LNCAP (cell line): ENCODE data around the gene ABHD4.

Experiments used
- TF ChIP-seq, protein P1 (sequence below): fragments of 450-650 bp; IDR thresholded peaks from 2 replicates; pipeline ENCODE4 v1.5.1; 2017; ENCODE audit warnings: mild to moderate bottlenecking

ABHD4 gene, protein sequence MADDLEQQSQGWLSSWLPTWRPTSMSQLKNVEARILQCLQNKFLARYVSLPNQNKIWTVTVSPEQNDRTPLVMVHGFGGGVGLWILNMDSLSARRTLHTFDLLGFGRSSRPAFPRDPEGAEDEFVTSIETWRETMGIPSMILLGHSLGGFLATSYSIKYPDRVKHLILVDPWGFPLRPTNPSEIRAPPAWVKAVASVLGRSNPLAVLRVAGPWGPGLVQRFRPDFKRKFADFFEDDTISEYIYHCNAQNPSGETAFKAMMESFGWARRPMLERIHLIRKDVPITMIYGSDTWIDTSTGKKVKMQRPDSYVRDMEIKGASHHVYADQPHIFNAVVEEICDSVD

DNA sequence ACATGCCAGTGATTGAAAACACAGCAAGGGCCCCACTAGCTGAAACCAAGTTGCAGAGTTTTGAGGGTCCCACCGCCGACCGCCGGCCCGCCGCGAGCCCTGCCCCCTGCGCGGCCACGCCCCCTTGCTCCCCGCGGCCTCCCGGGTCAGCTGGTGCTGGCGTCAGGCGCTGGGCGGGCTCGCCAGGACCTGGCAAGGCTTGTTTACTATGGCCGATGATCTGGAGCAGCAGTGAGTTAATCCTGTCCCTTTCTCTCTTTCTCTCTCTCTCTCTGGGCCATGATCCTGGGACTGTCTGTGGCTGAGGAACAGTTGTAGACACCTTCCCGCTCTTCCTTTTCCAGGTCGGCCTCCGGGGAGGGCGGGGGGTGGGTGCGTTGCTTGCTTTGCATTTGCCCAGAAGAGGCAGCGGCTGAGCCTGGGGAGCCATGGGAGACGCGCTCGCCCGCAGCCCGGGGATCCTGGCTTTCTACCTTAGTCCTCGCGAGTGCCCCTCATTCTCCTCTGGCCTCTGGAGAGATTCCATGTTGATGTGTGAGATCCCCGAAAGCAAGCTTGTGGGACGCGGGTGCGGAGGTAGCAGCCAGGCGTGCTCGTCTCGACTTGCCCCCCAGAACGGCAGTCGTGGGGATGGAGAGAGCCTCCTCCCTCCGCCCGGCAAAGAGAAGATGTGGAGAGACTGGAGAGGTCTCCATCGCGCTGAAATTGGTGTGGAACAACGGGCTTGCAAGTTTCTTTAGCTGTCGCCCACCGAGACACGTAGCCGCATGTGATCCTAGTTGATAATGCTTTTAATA is at the start of gene ABHD4:
Gene ABHD4 (plus strand): TSS at position 202 of the 797 bp plus-strand sequence. CDS start 7 bp downstream, at position 209.
- TF ChIP-seq, protein P1, sequence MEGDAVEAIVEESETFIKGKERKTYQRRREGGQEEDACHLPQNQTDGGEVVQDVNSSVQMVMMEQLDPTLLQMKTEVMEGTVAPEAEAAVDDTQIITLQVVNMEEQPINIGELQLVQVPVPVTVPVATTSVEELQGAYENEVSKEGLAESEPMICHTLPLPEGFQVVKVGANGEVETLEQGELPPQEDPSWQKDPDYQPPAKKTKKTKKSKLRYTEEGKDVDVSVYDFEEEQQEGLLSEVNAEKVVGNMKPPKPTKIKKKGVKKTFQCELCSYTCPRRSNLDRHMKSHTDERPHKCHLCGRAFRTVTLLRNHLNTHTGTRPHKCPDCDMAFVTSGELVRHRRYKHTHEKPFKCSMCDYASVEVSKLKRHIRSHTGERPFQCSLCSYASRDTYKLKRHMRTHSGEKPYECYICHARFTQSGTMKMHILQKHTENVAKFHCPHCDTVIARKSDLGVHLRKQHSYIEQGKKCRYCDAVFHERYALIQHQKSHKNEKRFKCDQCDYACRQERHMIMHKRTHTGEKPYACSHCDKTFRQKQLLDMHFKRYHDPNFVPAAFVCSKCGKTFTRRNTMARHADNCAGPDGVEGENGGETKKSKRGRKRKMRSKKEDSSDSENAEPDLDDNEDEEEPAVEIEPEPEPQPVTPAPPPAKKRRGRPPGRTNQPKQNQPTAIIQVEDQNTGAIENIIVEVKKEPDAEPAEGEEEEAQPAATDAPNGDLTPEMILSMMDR = no peak

DNA sequence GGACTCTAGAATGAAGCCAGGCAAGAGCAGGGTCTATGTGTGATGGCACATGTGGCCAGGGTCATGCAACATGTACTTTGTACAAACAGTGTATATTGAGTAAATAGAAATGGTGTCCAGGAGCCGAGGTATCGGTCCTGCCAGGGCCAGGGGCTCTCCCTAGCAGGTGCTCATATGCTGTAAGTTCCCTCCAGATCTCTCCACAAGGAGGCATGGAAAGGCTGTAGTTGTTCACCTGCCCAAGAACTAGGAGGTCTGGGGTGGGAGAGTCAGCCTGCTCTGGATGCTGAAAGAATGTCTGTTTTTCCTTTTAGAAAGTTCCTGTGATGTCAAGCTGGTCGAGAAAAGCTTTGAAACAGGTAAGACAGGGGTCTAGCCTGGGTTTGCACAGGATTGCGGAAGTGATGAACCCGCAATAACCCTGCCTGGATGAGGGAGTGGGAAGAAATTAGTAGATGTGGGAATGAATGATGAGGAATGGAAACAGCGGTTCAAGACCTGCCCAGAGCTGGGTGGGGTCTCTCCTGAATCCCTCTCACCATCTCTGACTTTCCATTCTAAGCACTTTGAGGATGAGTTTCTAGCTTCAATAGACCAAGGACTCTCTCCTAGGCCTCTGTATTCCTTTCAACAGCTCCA is 48.7 kb upstream of the ABHD4 start:
- TF ChIP-seq, protein P1 = no peak

DNA sequence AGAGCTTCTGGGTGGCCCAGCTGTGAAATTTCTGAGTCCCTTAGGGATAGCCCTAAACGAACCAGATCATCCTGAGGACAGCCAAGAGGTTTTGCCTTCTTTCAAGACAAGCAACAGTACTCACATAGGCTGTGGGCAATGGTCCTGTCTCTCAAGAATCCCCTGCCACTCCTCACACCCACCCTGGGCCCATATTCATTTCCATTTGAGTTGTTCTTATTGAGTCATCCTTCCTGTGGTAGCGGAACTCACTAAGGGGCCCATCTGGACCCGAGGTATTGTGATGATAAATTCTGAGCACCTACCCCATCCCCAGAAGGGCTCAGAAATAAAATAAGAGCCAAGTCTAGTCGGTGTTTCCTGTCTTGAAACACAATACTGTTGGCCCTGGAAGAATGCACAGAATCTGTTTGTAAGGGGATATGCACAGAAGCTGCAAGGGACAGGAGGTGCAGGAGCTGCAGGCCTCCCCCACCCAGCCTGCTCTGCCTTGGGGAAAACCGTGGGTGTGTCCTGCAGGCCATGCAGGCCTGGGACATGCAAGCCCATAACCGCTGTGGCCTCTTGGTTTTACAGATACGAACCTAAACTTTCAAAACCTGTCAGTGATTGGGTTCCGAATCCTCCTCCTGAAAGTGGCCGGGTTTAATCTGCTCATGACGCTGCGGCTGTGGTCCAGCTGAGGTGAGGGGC is 48.0 kb upstream of the ABHD4 start:
- TF ChIP-seq, protein P1 = no peak

DNA sequence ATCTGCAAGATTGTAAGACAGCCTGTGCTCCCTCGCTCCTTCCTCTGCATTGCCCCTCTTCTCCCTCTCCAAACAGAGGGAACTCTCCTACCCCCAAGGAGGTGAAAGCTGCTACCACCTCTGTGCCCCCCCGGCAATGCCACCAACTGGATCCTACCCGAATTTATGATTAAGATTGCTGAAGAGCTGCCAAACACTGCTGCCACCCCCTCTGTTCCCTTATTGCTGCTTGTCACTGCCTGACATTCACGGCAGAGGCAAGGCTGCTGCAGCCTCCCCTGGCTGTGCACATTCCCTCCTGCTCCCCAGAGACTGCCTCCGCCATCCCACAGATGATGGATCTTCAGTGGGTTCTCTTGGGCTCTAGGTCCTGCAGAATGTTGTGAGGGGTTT is 46.5 kb upstream of the ABHD4 start:
- TF ChIP-seq, protein P1 = no peak

DNA sequence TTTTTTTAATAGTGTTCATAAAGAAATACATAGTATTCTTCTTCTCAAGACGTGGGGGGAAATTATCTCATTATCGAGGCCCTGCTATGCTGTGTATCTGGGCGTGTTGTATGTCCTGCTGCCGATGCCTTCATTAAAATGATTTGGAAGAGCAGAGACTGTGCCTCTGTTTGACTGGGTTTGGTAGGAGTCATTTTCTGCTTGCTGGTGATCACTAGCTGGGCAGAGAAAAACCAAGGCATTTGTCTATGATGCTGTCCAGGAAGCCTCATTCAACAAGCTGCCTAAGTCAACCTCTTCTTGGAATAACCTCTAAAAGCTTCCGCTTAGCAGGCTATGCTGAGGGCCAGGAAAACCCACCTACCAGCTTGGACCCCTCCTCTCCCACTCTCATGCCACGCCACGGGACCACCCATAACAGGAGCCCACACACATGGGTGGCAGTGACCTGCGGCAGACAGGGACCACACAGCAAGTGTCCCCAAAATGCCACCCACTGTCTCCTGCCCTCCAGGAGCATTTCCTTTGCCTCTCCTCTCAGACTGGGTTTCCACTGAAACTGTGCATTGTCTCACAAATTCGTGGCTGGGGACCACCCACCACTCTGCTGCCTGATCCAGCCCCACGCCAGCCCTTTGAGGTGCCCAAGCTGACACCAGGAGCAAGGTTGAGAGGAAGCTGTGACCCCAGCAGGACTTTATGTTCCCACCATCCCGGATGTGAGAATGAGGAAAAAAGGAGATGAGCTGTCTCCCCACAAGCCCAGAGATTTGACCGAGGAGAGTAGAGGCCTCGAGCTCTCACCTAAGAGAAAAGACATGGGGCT is 45.9 kb upstream of the ABHD4 start:
- TF ChIP-seq, protein P1 = no peak

DNA sequence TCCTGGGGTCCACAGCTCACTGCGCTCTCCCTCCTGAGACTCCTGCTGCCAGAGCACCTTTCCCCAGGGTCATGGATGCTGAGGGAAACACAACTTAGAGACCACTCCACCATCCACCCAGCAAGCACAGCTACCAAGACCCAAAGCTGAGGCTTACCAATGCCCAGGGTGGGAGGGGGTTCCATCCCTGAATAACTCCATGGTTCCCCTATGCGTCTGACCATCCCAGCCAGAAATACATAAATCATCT is 45.3 kb upstream of the ABHD4 start:
- TF ChIP-seq, protein P1 = no peak

DNA sequence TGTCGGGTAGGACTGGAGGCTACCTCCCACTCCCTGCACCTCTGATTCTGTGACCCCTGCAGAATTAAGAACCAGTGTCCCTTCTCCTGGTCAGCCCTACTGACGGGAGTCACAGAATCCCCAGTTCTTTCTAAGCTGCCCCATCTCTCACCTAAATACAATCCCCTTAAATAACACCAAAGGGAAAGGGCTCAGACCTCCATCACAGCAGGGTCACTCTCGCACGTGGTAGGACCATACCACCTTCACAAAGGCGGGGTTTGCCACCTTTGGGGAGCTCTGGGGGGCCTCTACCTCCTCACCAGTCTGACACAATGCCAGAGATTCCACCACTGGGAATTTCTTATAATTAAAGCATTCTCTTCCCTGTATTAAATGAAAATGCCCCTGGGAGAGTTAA is 44.7 kb upstream of the ABHD4 start:
- TF ChIP-seq, protein P1 = no peak
